DMS 273 (cell line): Measurements from ENCODE around the gene TXNDC8.
"Not testable (repeated sequence)": the region's sequence is repeated elsewhere in the genome, so short reads cannot be mapped to it uniquely, and the experiment has no call there.

Experiments
- DNase-seq: peaks from one replicate; lab custom pipeline; 2025; ENCODE audit not compliant: unreplicated experiment; lab: John Stamatoyannopoulos, UW

TXNDC8 gene

DNA sequence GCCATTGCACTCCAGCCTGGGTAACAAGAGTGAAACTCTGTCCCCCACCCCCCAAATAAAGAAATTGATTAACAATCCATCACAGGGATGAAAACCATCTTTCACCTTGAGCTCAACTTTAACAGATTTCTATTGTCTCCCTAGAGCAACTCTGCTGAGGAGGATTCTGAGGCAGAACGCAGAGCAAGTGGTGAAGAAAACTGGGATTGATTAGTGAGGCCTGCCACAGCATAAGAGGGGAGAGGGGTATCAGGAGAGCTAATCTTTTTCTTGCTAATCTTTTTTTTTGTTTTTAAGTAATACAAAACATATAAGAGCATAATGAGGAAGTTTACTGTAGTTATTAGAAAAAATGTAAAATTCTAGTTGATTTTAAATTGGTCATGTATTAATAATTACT is 8.9 kb downstream of the TXNDC8 start:
- no peak for DNase-seq

DNA sequence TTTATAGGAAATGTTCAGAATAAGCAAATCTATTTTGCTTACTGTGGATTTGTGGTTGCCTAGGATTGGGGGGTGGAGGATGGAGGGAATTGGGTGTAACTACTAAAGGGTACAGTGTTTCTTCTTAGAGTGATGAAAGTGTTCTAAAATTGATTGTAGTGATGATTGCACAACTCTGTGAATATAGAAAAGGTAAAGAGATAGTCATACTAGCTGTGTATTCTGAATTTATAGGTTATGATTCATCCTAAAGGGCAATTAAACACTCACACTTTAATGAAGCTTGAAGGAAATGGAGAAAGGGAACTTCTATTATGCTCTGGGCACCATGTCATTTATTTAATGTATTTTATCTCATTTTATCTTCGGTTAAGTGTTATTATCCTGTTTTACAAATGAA is 9.9 kb downstream of the TXNDC8 start:
- DNase-seq, result no peak

DNA sequence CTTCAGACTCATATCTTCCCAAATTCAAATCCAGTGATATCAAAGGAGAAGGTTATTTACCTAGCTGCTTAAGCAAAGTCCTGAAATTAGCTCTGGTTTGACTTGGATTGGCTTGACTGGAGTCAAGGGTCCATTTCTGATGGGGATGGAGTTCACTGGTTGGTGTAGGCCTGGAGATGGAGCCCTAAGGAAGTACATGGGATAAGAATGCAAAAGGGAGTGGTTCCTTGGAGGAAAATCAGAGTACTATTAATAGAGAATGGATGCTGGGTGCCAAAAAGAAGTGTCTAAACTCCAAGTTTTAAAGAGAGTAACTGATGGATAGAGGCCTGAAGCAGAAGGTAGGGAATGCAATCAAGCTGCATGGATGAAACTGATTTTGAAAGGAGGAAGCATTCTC is 13.8 kb downstream of the TXNDC8 start:
- no peak for DNase-seq

DNA sequence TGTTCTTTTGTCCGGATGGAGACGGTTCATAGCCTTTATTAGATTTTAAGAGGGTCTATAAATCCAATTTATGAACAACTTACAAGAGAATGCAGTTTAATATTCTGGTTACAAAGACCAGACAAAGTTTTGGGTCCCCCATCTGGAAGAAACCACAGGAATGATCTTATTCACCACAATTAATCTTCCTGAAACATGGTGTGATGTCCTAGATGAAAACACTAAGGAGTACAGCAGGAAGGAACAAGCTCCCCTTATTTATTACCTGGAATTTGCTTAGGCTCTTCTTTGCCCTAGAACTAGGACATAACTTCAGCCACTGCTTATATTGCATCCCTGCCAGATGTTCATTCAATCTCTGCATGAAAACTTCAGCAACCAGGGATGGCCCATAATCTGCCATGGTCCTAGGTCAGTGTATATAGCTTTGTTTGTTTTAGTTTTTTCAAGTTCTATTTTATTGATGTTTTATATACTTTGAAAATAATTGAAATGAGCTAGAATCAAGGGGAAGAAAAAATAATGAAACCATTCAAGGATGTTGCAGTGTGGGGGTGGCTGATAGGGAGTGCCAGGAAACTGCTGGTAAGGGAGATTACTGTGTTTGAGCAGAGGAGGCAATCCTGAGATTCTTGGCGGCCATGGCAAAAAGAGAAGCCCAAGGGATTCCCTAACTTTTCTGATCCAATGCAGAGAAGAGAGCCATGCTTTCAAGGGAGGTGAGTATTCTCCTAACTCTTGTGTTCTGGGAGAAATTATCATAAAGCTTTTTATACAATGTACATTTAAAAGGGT is 16.8 kb downstream of the TXNDC8 start:
- DNase-seq, result no peak

DNA sequence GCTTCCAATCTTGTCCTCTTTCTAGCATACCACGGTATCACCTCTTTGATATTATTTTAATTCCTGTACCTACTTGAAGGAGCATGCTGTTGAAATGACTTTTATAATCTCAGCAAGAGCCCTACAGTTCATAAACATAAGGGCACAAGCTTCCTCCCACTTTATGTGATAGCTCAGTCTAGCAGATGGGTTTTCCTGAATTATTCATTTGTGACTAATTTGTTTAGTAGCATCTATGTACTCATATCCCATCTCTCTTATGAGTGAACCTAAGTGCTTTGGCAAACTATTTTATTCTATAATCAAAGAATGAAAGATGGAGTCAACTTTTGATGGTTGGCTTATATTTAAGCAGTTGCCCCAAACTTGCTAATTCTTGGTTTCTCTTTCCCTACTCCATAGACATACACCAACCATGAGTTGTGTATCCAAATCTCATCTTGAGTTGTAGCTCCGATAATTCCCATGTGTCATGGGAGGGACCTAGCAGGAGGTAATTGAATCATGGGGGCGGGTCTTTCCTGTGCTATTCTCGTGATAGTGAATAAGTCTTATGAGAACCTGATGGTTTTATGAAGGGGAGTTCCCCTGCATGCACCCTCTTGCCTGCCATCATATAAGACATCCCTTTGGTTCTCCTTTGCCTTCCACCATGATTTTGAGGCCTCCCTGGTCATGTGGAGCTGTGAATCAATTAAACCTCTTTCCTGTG is 17.7 kb downstream of the TXNDC8 start:
- DNase-seq, result peak; percentile 12

DNA sequence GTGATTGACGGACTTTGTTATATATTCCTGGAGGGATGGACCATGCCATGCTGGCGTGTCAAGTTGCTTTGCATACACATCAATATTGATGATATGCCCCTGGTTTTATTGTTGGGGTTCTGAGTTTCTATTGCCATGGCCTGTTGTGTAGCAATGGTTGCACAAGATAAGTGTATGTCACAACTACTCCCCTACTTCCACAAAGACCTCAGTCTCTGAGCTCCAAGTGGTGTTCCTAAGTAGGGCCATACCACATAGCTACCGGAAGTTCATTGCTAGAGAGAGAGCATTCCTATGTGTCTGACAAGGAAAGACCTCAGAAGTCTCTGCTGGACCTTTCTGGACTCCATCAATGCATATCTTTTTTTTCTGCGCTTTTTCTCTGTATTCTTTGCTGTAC is 19.8 kb downstream of the TXNDC8 start:
- no peak for DNase-seq

DNA sequence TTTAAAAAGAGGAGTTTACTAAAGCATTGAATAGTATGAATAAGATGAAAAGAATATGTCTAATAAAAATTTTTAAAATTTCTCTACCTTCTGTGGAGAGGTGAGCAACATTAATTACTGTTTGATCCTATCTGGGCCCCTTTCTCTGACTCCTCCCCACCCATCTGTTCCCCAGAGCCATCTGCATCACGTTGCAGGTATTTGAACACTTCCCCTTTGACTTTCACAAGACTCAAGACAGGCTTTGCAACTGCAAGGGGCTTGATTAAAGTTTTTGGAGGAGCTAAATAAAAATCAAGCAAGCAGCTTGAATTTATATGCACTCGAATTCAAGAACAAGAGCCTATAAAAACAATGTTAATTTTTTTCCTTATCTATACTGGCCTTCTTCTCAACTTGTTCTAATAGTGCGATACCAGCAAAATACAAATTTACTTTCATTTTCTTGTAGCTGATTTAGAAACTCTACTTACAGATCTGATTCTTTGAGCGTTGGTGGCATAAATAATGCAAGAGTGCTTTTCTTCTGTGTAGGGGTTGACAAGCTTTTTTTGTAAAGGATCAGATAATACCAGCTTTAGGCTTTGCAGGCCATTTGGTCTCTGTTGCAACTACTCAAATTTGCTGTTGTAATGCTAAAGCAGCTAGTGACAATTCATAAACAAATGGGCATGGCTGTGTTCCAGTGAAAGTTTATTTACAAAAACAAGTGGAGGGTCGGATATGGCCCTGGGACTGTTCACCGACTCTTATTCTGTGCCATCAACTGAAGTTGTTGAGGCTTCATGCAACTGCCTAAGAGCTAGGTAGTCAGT is 21.2 kb downstream of the TXNDC8 start:
- DNase-seq, result peak; percentile 65

DNA sequence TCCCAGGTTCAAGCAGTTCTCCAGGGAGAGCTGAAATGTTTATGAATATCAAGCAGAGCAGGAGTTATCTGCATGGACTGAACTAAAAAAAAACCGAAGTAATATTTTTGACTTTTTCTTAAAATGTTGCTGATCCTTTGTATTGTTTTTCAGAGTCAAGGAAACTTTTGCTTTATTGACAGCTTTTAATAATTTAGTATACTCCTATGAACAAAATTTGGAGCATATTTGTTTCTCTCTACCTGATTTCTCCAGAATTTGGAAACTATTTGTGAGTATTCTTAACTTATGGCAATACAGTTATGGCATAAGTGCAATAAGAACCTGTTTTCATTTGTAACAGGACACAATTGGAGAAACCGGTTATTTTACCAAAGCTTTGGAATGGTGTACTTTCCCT is 25.7 kb downstream of the TXNDC8 start:
- not testable (repeated sequence) for DNase-seq

DNA sequence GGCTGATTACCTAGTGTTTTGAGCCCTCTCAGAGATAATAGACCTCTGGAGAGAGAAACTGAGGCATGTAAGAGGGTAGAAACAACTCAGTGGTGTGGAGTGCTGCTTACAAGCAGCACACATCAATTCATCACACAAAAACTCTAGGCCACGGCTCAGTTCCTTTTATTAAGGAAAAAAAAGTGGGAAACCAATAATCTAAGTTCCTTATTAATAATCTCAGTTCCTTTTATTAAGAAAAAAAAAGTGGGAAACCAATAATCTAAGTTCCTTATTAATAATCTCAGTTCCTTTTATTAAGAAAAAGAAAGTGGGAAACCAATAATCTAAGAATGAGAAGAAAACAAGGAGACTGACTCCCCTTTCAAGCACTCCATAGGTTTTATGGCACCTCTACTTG is 28.0 kb downstream of the TXNDC8 start:
- no peak for DNase-seq

DNA sequence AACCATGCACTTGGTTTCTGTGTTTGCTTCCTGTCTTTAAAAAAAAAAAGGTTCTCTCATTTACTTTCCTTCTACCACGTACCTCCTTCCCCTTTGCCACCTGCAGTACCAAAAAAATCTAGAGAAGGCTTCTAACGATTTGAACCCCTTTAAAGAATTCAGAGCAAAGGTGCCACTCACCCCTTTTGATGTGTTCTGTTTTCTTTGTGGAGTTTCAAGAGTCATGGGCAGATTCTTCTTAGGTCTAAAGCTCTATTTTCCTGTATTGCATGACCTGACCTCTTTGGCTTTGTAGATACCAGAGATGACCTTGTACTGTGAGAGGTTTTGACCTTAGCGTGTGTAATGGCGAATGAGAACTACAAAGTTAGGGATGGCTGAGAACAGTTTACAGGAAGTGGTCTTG is 29.0 kb downstream of the TXNDC8 start:
- no peak for DNase-seq

DNA sequence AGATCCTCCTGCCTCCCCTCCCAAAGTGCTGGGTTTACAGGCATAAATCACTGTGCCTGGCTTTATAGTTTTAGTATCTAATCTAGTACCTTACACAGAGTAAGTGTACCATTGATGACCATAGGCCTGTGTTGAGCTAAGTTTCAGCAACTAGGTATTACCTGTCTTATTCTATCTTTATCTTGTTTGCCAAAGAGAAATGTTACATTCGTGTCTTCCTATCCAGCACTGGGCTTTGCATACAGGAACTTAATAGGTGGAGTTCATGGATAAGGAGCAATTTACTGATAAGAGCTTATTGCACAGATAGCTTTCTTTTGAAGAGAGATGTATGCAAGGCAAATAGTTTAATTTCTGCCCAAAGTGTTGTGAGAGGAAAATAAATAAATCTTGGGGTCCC is 30.5 kb downstream of the TXNDC8 start:
- DNase-seq, result no peak

DNA sequence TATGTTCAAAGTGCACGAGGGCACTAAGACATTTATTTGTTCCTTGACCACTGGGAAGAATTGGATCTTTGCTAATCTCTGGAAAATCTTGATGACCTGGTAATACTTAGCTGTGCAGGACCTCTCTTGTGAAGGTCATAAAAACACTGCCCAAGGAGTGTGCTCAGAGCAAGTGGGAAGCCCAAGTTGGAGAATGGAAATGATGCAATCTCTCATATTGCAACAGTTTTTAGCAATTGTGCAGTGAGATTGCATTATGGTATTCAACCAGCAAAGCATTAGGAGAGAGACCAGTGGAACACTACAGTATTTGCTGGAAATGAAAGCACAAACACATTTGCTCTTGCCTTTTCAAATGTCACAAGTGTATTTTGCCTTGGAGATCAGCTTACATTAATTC is 34.5 kb downstream of the TXNDC8 start:
- DNase-seq, result no peak

DNA sequence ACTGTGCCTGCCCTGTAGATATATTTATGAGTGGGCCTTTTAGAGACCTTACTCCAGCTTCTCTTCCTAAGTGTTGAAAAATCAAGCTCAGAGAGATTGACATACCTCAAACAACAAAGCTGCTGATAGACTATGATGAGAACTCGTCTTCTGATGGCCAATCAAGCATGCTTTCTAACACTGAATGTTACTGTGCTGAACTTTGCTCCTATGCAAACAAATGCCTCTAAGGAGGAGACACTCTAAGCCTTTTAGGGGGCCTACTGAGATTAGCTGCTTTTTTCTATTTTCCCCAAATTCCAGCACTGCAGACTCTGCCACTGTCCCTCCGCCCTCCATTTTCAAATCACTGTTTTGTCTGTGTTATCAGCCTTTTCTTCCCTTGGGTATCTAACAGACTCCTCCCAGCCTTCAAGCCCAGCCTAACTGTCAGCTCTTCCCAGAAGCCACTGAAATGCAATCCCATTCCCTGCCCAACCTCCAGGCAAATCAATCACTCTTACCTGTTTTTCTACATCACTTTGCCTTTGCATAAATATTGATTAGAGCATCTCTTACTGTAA is 39.5 kb downstream of the TXNDC8 start:
- DNase-seq, result no peak

DNA sequence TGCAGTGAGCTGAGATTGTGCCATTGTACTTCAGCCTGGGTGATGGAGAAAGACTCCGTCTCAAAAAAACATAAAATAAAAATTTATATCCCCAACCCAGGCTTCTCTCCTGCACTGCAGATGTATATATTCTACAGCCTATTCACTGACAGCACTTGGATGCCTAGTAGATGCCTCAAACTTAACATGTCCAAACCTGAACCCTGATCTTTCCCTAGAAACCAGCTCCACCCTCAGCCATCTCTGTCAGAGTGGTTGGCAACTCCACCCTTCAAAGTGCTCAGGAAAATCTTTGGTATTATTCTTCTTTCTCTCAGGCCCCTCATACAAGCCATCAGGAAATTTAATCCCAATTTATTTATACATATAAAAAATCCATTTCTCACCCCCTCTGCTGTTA is 44.4 kb downstream of the TXNDC8 start:
- DNase-seq, result no peak

DNA sequence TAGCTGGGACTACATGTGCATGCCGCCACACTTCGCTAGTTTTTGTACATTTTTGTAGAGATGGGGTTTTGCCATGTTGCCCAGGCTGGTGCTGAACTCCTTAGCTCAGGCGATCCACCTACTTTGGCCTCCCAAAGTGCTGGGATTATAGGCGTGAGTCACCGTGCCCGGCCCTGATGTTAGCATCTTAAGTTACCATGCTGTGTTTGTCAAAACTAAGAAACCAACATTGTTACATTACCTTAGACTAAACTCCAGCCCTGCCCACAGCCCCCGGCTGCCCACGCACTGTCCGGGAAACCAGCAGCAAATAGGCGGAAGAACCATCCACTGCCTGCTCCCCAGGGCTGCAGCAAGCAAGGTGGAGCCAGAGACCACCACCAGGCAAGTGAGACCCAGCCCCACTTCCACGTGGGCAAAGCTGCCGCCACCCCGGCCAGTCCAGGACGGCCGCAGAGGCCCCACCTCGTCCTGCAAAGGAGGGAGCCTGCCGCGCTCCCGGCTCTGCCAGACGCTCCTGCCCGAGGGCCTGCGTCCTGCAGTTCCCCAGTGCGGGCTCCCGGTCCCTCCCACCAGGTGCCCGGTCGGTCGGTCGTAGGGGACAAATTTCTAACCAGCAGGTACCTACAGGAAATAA is 45.6 kb downstream of the TXNDC8 start:
- no peak for DNase-seq

DNA sequence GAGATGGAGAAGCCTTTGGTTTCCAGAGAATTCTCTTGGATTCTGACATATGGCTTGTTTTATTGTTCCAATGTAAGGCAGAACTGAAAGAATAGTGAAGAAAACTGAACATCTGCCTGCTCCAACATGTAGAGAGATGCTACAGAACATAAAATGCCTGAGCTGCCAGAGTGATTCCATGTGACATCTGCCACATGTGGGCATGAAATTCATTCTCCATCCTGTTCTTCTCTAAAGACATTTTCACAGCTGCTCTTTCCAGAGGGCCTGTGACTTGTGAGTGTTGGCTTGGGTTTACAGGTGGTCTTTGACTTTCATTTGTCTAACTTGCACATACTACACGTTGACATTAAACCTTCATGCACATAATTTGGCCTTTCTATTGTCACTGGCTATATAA is 47.7 kb downstream of the TXNDC8 start:
- DNase-seq, result peak; percentile 43

DNA sequence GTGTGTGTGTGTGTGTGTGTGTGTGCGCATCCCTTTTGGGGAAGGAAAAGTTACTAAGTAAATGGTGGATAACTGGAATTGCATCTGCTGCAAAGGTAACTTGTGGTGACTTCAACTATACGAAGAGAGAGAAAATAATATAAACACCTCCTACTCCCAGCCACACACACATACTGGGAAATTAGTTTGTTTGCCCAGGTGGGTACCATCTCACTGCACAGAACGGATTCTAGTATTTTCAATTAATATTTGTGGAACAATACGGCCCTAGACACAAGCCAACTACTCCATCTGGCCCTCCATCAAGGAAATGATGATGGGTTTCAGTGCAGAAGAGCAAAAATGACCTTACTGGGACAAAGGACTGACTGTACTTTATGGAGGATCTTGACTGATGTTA is 49.2 kb downstream of the TXNDC8 start:
- no peak for DNase-seq

DNA sequence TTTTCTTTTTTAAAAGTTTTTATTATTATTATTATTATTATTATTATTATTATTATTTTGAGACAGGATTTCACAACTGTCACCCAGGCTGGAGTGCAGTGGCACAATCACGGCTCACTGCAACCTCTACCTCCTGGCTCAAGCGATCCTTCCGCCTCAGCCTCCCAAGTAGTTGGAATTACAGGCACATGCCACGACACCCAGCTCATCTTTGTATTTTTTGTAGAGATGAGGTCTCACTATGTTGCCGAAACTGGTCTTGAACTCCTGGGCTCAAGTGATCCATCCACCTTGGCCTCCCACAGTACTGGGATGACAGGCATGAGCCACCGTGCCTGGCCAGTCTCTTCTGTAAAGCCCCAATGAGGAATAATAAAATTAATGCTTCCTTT is 50.4 kb downstream of the TXNDC8 start:
- DNase-seq, result no peak

DNA sequence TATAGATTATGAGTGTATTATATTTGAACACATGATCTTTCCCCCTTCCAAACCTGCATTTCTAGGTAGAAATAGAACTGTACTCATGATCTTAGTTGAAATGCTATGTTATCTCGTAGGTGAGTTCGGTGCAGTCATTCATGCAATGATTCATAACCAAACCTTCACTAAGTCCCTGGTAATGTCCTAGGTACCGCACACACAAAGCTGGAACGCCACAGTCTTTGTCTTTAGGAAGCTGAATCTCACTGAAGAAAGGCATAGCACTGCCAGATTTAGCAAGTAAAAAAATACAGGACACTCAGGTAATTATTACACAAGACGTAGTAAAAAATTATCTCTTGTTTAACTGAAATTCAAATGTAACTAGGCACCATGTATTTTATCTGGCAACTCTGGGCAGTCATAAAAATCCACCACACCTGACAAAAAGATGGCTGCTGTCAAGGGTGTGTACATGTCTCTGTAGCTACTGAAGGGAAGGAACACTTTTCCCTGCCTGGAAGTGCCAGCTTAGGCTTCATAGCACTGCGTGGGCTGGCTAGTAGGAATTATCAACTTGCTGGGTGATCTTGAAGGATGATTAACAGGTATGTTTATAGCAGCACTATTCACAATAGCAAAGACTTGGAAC is 53.3 kb downstream of the TXNDC8 start:
- no peak for DNase-seq

DNA sequence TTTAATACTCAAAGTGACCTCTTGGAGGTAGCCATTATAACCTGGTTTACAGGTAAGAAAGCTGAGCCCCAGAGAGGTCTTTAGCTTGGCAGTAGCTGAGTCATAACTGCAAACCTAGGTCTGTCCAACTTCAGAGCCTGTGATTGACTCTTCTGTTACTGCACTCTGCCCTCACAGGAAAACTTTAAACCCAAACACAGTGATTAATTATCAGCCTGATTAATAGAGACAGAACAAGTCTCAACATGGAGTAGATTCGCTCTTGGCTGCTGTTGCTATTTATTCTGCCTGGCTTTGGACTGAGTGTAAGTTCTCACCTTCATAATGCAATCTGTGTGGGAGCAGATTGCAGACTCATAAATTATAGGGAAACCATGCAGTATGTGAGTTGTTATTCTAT is 53.9 kb downstream of the TXNDC8 start:
- DNase-seq, result peak; percentile 83

DNA sequence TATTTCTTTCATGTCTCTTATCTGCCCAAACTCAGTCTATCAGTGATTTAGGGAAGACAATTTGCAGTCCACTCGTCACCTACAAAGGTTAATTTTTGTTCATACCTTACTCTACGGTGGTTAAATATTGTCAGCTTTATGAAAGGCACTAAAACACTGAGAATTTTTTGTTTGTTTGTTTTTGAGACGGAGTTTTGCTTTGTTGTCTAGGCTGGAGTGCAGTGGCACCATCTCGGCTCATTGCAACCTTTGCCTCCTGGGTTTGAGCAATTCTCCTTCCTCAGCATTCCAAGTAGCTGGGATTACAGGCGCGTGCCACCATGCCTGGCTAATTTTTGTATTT is 55.0 kb downstream of the TXNDC8 start:
- DNase-seq, result no peak
